ENCODE results near the gene CORO2B.
"Not testable (repeated sequence)": the region's sequence is repeated elsewhere in the genome, so short reads cannot be mapped to it uniquely, and the experiment has no call there.

Gene CORO2B

GRCh38 chr15:68602459-68603215 lies 23.8 kb downstream of the CORO2B start:
- no peak overlapping the region for H3K4me3 ChIP-seq (ENCODE audit: low read length)
- TF ChIP-seq CTCF (conservative IDR thresholded peaks at IDR 0.05; ENCODE audit: low read length), result no peak
- DNase-seq (ENCODE audit: low read depth), result no peak

- H3K4me3 ChIP-seq (ENCODE audit: low read length), result no peak overlapping the region
- no peak for TF ChIP-seq CTCF (conservative IDR thresholded peaks at IDR 0.05; ENCODE audit: low read length)
- DNase-seq (ENCODE audit: low read depth), result no peak
Observed at GRCh38 chr15:68603216-68603595, 24.4 kb downstream of the CORO2B start.

GRCh38 chr15:68603951-68604350 lies 25.2 kb downstream of the CORO2B start:
- DNase-seq (ENCODE audit: low read depth), result no peak
- no peak for TF ChIP-seq CTCF (conservative IDR thresholded peaks at IDR 0.05; ENCODE audit: low read length)

GRCh38 chr15:68604840-68605478 lies 26.2 kb downstream of the CORO2B start:
- not testable (repeated sequence) for H3K4me3 ChIP-seq (ENCODE audit: low read length)
- DNase-seq (ENCODE audit: low read depth), result peak; percentile 62

More at GRCh38 chr15:68603951-68604350, 25.2 kb downstream of the CORO2B start:
- H3K4me3 ChIP-seq (ENCODE audit: low read length), result no peak overlapping the region

- H3K4me3 ChIP-seq (ENCODE audit: low read length), result no peak overlapping the region
- DNase-seq (ENCODE audit: low read depth), result no peak
- no peak for TF ChIP-seq CTCF (conservative IDR thresholded peaks at IDR 0.05; ENCODE audit: low read length)
Observed at GRCh38 chr15:68606375-68606774, 27.6 kb downstream of the CORO2B start.

- no peak overlapping the region for H3K4me3 ChIP-seq (ENCODE audit: low read length)
- DNase-seq (ENCODE audit: low read depth), result peak; percentile 16
- no peak for TF ChIP-seq CTCF (conservative IDR thresholded peaks at IDR 0.05; ENCODE audit: low read length)
Observed at GRCh38 chr15:68608206-68608843, 29.5 kb downstream of the CORO2B start.

- no peak overlapping the region for H3K4me3 ChIP-seq (ENCODE audit: low read length)
- TF ChIP-seq CTCF (conservative IDR thresholded peaks at IDR 0.05; ENCODE audit: low read length), result no peak
- DNase-seq (ENCODE audit: low read depth), result no peak
Observed at GRCh38 chr15:68608844-68609232, 30.0 kb downstream of the CORO2B start.
